ENCODE results near the gene SLC19A1.

DNA sequence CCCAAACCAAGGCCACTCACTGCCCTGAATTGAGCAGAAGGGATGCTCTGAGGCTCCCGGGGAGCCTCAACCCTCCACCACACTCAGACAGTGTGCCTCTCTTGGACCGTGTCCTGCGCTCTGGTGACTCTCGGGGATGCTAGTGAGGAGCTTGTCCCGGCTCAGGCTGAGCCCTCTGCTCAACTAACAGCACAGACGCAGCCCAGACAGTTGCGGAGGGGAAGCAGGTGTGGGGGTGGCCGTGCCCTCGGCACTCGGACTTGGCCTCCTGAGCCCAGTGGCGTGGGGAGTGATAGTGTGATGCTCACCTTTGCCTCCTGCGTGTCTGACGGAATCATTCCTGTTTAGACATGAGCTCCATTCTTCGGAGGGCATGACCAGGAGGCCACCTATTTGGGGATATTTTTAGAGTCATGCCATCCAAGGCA is 15.4 kb upstream of the SLC19A1 start:
- TF ChIP-seq CTCF (IDR thresholded peaks at IDR 0.05) (no peak), POLR2A (IDR thresholded peaks at IDR 0.05) (no peak)

Measured in Peyer's patch (tissue), 4 donors.